Breast epithelium (tissue), 4 donors: ENCODE results near the gene ST6GALNAC1. TPM values are rescaled to one million over a fixed set of nuclear protein-coding genes. Genes with fewer than 3 reads are reported as not detected.

ENCODE experiments used
- DNase-seq, 2 donors: peaks; one replicate each; pipeline ENCODE4 v3.0.0-alpha.2; 2019; ENCODE audit warnings: low spot score in 2 of 2
- H3K27ac ChIP-seq, 2 donors: fragments of 200-600 bp; sonication (generic) in 1 of 2; one replicate each; pipeline ENCODE4 v1.5.1; 2016 to 2019; ENCODE audit warnings: mild to moderate bottlenecking in 1 of 2
- H3K27me3 ChIP-seq, 2 donors: fragments of 200-600 bp; sonication (generic) in 1 of 2; one replicate each; pipeline versions ENCODE4 v1.5.1 to v1.6.0; 2017 to 2019; ENCODE audit warnings: control low read depth in 1 of 2, mild to moderate bottlenecking in 1 of 2
- H3K36me3 ChIP-seq: fragments of 200-600 bp; one replicate; pipeline ENCODE4 v1.5.1; 2019
- H3K4me1 ChIP-seq, 2 donors: fragments of 200-600 bp; sonication (generic); one replicate each; pipeline ENCODE4 v1.5.1; 2016 to 2019; ENCODE audit warnings: control low read depth in 1 of 2
- H3K4me3 ChIP-seq, 3 donors: fragments of 200-600 bp; sonication (generic); 1 replicate in 2 of 3; 2 replicates in 1 of 3; pipeline ENCODE4 v1.5.1; 2016 to 2019; ENCODE audit warnings: mild to moderate bottlenecking in 3 of 3, moderate library complexity in 2 of 3
- H3K9me3 ChIP-seq, 2 donors: fragments of 200-600 bp; sonication (generic) in 1 of 2; one replicate each; pipeline ENCODE4 v1.5.1; 2016 to 2019; ENCODE audit warnings: control low read depth in 1 of 2
- POLR2A ChIP-seq: fragments of 450-650 bp; IDR thresholded peaks from one replicate; pipeline ENCODE4 v1.6.1; 2016; ENCODE audit warnings: antibody characterized with exemption, mild to moderate bottlenecking, moderate library complexity
- POLR2AphosphoS5 ChIP-seq, 3 donors: sonication (generic); formaldehyde crosslinking; IDR thresholded peaks; one replicate each; pipeline ENCODE4 v1.6.1; 2017; ENCODE audit warnings: antibody characterized with exemption in 3 of 3
- intact Hi-C: fragments of 100-400 bp; cut with DNase I; formaldehyde crosslinking; loops from one replicate; pipeline ENCODE4 v1.15.1; 2023; ENCODE audit warnings: low total_unique reads
- total RNA-seq, 3 donors: library from RNA; depleted of rRNA; stranded (reverse); fragments of >200 nt; gene quantifications; one replicate each; pipeline ENCODE4 v1.1.0, GENCODE V29; 2016
- TF ChIP-seq, protein P1 (sequence below), 3 donors: fragments of 450-650 bp; IDR thresholded peaks; one replicate each; pipeline ENCODE4 v1.5.1; 2016 to 2017; ENCODE audit warnings: antibody characterized with exemption in 3 of 3, mild to moderate bottlenecking in 3 of 3, moderate library complexity in 3 of 3

Gene ST6GALNAC1
- total RNA-seq, 3 donors from 2014 or later: 1.3 to 1.6 (median 1.3) TPM

DNA sequence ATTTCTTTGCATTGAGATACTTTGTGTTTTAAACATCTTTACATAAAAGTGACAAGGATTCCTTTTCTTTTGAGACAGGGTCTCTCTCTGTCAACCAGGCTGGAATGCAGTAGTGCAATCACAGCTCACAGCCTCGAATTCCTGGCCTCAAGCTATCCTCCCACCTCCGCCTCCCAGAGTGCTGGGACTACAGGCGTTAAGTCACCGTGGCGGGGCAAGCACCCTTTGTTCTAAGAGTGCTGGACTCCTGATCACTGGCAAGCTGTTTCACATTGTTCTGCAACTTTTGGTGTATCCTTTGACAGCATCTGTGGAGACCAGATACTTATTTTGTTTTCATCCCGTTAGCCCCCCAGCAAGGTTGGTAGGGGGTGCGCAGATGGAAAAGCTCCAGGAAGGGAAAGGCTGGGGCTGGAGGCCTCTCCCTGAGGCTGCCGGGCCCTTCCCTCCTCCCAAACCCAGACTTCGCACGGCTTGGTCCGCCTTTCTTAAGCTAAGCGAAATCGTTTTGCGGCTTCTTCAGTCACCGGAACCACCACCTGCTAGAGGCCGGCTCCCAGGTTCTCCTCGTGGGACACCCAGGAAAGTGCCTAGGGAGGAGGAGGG is 59.0 kb downstream of the ST6GALNAC1 start:
- H3K4me3 ChIP-seq: peak overlapping the region; percentile 72 to 85 (median 76)
- DNase-seq: no peak
- H3K4me1 ChIP-seq: peaks cover 0 to 7% of the 10 kb centered on the region in 2 donors
- peak overlapping the region; percentile 88 to 92 for H3K27ac ChIP-seq
- no peaks in the 10 kb centered on the region for H3K36me3 ChIP-seq
- intact Hi-C loops: loop anchor here (5.0 kb wide), 1 partner anchor 1042 kb away; no protein-coding TSS in a partner anchor
- H3K9me3 ChIP-seq: no peaks in the 10 kb centered on the region
- H3K27me3 ChIP-seq: peaks cover 3 to 5% of the 10 kb centered on the region in 2 donors
- TF ChIP-seq POLR2A (no peak), POLR2AphosphoS5 (IDR thresholded peaks at IDR 0.05) (no peak)
- TF ChIP-seq, protein P1, sequence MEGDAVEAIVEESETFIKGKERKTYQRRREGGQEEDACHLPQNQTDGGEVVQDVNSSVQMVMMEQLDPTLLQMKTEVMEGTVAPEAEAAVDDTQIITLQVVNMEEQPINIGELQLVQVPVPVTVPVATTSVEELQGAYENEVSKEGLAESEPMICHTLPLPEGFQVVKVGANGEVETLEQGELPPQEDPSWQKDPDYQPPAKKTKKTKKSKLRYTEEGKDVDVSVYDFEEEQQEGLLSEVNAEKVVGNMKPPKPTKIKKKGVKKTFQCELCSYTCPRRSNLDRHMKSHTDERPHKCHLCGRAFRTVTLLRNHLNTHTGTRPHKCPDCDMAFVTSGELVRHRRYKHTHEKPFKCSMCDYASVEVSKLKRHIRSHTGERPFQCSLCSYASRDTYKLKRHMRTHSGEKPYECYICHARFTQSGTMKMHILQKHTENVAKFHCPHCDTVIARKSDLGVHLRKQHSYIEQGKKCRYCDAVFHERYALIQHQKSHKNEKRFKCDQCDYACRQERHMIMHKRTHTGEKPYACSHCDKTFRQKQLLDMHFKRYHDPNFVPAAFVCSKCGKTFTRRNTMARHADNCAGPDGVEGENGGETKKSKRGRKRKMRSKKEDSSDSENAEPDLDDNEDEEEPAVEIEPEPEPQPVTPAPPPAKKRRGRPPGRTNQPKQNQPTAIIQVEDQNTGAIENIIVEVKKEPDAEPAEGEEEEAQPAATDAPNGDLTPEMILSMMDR (IDR thresholded peaks at IDR 0.05): no peak

DNA sequence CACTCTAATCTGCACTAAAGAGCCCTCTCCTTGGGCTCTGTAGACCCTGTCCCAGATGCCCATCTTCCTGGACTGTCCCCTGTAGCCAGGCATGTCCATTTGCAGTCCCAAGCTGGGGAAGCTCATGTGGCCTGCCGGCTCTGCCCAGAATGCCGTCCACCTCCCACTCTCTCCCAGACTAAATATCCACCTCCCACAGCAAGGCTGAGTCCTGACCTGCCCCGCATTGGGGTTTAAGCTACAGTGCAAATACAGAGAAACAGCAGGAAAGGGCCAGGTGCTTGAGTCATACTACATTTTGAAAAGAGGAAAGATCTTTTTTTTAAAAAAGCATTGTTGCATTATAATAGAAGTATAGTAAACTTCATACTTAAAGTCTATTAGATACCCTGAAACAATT is 60.9 kb downstream of the ST6GALNAC1 start:
- no peak overlapping the region for H3K4me3 ChIP-seq
- intact Hi-C loops: loop anchor here (5.0 kb wide), 1 partner anchor 1040 kb away; no protein-coding TSS in a partner anchor
- H3K36me3 ChIP-seq: no peaks in the 10 kb centered on the region
- TF ChIP-seq POLR2A (no peak), POLR2AphosphoS5 (IDR thresholded peaks at IDR 0.05) (peak in 1 of 3 donors; percentile 42)
- H3K9me3 ChIP-seq: no peaks in the 10 kb centered on the region
- peaks cover 0 to 7% of the 10 kb centered on the region in 2 donors for H3K4me1 ChIP-seq
- peaks cover 3 to 5% of the 10 kb centered on the region in 2 donors for H3K27me3 ChIP-seq
- H3K27ac ChIP-seq: peak overlapping the region; percentile 58 to 65
- peak; percentile 50 to 70 for DNase-seq

DNA sequence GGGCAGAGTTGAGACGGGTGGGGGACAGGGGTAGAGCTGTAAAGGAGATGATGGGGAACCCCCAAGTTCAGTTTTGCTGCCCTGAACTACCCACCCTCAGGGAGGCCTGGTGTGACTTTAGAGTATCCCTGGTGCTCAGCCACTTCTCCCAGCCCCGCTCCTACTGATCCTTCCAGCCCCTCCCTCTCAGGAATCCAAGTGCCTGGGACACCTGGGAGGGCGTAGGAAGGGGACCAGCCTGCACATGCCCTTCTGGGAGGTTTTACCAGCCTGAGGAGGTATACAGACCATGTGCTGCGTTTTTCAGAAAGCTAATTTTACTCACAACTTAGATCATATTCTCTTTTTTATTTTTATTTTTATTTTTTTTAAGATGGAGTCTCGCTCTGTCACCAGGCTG is 62.0 kb downstream of the ST6GALNAC1 start:
- H3K9me3 ChIP-seq: no peaks in the 10 kb centered on the region
- no peak for TF ChIP-seq POLR2A
- TF ChIP-seq, protein P1 (IDR thresholded peaks at IDR 0.05): no peak
- TF ChIP-seq POLR2AphosphoS5 (IDR thresholded peaks at IDR 0.05): no peak
- H3K4me1 ChIP-seq: peaks cover 0 to 7% of the 10 kb centered on the region in 2 donors
- peak overlapping the region; percentile 71 to 75 for H3K27ac ChIP-seq
- DNase-seq: peak in 1 of 2 donors; percentile 78
- intact Hi-C loops: loop anchor here (5.0 kb wide), 1 partner anchor 1039 kb away; no protein-coding TSS in a partner anchor
- H3K4me3 ChIP-seq: no peak overlapping the region
- H3K36me3 ChIP-seq: no peaks in the 10 kb centered on the region
- peaks cover 0 to 5% of the 10 kb centered on the region in 2 donors for H3K27me3 ChIP-seq

DNA sequence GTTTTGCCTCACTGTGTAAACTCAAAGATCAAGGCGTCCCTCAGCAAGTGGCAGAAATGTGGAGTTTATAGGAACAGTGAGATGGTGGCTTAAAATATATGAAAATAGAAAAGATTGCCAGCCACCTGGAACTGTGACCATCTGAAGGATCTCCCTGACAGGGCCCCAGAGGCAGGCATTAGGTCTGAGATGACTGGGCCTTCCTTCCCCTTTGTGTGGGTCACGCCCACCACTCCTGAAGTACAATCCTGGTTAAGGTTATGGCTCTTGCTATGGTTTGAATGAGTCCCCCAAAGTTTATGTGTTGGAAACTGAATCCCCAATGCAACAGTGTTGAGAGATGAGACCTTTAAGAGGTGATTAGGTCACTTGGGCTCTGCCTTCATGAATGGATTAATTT is 64.3 kb downstream of the ST6GALNAC1 start:
- no peaks in the 10 kb centered on the region for H3K36me3 ChIP-seq
- peak overlapping the region; percentile 55 to 71 for H3K27ac ChIP-seq
- H3K4me1 ChIP-seq: no peaks in the 10 kb centered on the region
- H3K27me3 ChIP-seq: no peaks in the 10 kb centered on the region
- DNase-seq: no peak
- TF ChIP-seq, protein P1 (IDR thresholded peaks at IDR 0.05): no peak
- TF ChIP-seq POLR2AphosphoS5 (IDR thresholded peaks at IDR 0.05) (no peak), POLR2A (no peak)
- no peak overlapping the region for H3K4me3 ChIP-seq
- intact Hi-C loops: no loop called here
- H3K9me3 ChIP-seq: no peaks in the 10 kb centered on the region

DNA sequence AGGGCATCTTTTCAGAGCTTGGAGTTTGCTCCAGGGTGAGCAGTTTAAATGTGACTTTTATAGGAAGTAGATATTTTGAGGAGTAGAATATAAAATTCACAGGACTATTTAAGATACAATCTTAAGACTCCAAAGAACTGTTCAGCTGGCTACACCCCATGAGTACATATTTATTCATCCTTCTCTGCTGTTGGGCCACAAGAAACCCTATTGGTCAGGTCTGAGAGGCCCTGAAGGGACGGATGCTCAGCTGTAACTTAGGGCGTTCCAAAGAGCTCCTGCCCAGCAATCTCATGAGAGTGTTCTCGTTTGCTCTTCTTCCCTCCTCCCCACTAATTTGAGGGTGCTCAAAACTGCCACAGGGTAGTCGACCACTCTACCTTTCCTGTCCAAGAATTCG is 65.2 kb downstream of the ST6GALNAC1 start:
- no peak for DNase-seq
- intact Hi-C loops: no loop called here
- Histone ChIP-seq H3K36me3 (no peaks in the 10 kb centered on the region), H3K9me3 (no peaks in the 10 kb centered on the region), H3K4me1 (no peaks in the 10 kb centered on the region), H3K4me3 (no peak overlapping the region), H3K27ac (peak overlapping the region; percentile 66 to 71), H3K27me3 (no peaks in the 10 kb centered on the region)
- TF ChIP-seq POLR2AphosphoS5 (IDR thresholded peaks at IDR 0.05): no peak
- TF ChIP-seq, protein P1 (IDR thresholded peaks at IDR 0.05): no peak
- no peak for TF ChIP-seq POLR2A
